Prostate gland (tissue), 2 donors: Measurements from ENCODE around the gene ZNF212. TPM values are rescaled to one million over a fixed set of nuclear protein-coding genes. Genes with fewer than 3 reads are reported as not detected.

Experiments
- DNase-seq: peaks from one replicate; pipeline ENCODE4 v3.0.0-alpha.2; 2019; ENCODE audit warnings: low spot score
- H3K27ac ChIP-seq, 2 donors: fragments of 200-600 bp; sonication (generic); 2 replicates each; pipeline ENCODE4 v1.5.1; 2017 to 2019
- H3K27me3 ChIP-seq: fragments of 200-600 bp; sonication (generic); replicated peaks from 2 replicates; pipeline ENCODE4 v1.5.1; 2019; ENCODE audit not compliant: insufficient read depth
- H3K36me3 ChIP-seq, 2 donors: fragments of 200-600 bp; sonication (generic); 1 replicate in 1 of 2; 2 replicates in 1 of 2; pipeline versions ENCODE4 v1.5.1 to v1.8.1; 2017 to 2019
- H3K4me1 ChIP-seq: fragments of 200-600 bp; sonication (generic); replicated peaks from 2 replicates; pipeline ENCODE4 v1.5.1; 2019
- H3K4me3 ChIP-seq, 2 donors: fragments of 200-600 bp; sonication (generic); 2 replicates each; pipeline ENCODE4 v1.5.1; 2017 to 2019
- H3K9me3 ChIP-seq: fragments of 200-600 bp; sonication (generic); 2 replicates; pipeline ENCODE4 v1.5.1; 2017
- POLR2A ChIP-seq: fragments of 450-650 bp; IDR thresholded peaks from one replicate; pipeline ENCODE4 v1.6.1; 2016; ENCODE audit warnings: antibody characterized with exemption, mild to moderate bottlenecking
- POLR2AphosphoS5 ChIP-seq: sonication (generic); formaldehyde crosslinking; IDR thresholded peaks from one replicate; pipeline ENCODE4 v1.6.1; 2017; ENCODE audit warnings: antibody characterized with exemption
- WGBS: methylation state at CpG from one replicate; pipeline ENCODE4 v1.1.5; 2018; 5-methylcytosine and 5-hydroxymethylcytosine counted together
- intact Hi-C: fragments of 100-400 bp; cut with DNase I; formaldehyde crosslinking; loops from one replicate; pipeline ENCODE4 v1.14.2; 2022
- total RNA-seq, 2 donors: library from RNA; depleted of rRNA; stranded (reverse); fragments of >200 nt; gene quantifications; one replicate each; pipeline ENCODE4 v1.1.0, GENCODE V29; 2016
- TF ChIP-seq, protein P1 (sequence below), 4 experiments: fragments of 200-600 bp in 2 of 4; fragments of 450-650 bp in 2 of 4; sonication (generic) in 2 of 4; IDR thresholded peaks; 1 replicate in 3 of 4; 2 replicates in 1 of 4; pipeline ENCODE4 v1.5.1; 2016 to 2019; ENCODE audit warnings: antibody characterized with exemption in 4 of 4, mild to moderate bottlenecking in 2 of 4, moderate library complexity in 2 of 4

The ZNF212 gene
- total RNA-seq, 2 donors from 2014 or later, result 8.9 to 15.9 TPM

GRCh38 chr7:149199234-149199995 is 40.0 kb upstream of the ZNF212 start:
- peaks cover 0 to 20% of the 10 kb centered on the region in 2 donors for H3K36me3 ChIP-seq
- intact Hi-C loops, result no loop called here
- peaks cover 12% of the 10 kb centered on the region for H3K4me1 ChIP-seq
- TF ChIP-seq POLR2A (no peak), POLR2AphosphoS5 (no peak)
- TF ChIP-seq, protein P1, sequence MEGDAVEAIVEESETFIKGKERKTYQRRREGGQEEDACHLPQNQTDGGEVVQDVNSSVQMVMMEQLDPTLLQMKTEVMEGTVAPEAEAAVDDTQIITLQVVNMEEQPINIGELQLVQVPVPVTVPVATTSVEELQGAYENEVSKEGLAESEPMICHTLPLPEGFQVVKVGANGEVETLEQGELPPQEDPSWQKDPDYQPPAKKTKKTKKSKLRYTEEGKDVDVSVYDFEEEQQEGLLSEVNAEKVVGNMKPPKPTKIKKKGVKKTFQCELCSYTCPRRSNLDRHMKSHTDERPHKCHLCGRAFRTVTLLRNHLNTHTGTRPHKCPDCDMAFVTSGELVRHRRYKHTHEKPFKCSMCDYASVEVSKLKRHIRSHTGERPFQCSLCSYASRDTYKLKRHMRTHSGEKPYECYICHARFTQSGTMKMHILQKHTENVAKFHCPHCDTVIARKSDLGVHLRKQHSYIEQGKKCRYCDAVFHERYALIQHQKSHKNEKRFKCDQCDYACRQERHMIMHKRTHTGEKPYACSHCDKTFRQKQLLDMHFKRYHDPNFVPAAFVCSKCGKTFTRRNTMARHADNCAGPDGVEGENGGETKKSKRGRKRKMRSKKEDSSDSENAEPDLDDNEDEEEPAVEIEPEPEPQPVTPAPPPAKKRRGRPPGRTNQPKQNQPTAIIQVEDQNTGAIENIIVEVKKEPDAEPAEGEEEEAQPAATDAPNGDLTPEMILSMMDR (IDR thresholded peaks at IDR 0.05), result no peak
- no peaks in the 10 kb centered on the region for H3K27me3 ChIP-seq
- no peak for DNase-seq
- H3K27ac ChIP-seq, result no peak overlapping the region
- H3K9me3 ChIP-seq, result no peaks in the 10 kb centered on the region
- H3K4me3 ChIP-seq, result no peak overlapping the region
- WGBS, result 89% methylated on average over 6 of the region's 6 CpGs

DNA sequence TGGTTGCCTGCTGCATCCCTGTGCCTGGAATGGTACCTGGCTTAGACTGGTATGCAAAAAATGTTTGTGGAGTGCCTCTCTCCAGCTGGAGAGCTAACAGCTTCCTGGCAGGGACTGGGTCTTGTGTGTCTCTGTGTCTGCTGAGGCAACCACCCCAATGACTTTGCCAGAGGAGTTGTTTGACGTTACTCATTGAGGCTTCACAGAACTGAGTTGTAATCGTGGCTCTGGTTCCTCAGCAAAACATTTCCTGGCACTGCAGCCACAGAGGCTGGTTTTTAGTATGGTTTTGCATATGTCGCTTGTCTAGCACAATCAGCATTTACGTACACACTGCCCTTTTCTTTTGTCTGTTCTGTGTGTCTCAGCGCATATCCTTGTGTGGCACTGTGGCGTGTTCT is 36.6 kb upstream of the ZNF212 start:
- Histone ChIP-seq H3K27ac (no peak overlapping the region), H3K4me1 (peaks cover 5% of the 10 kb centered on the region), H3K27me3 (no peaks in the 10 kb centered on the region), H3K9me3 (no peaks in the 10 kb centered on the region), H3K4me3 (no peak overlapping the region), H3K36me3 (peaks cover 8 to 32% of the 10 kb centered on the region in 2 donors)
- DNase-seq, result no peak
- intact Hi-C loops, result no loop called here
- TF ChIP-seq POLR2A, result no peak
- TF ChIP-seq, protein P1 (IDR thresholded peaks at IDR 0.05), result no peak
- 89% methylated on average over 6 of the region's 6 CpGs for WGBS

- Histone ChIP-seq H3K27ac (peak overlapping the region; percentile 37 to 39), H3K4me1 (peaks cover 4% of the 10 kb centered on the region), H3K27me3 (no peaks in the 10 kb centered on the region), H3K4me3 (no peak overlapping the region), H3K36me3 (peaks cover 17 to 24% of the 10 kb centered on the region in 2 donors), H3K9me3 (no peaks in the 10 kb centered on the region)
- DNase-seq, result peak; percentile 42
- intact Hi-C loops, result no loop called here
- TF ChIP-seq POLR2AphosphoS5 (peak; percentile 43), POLR2A (no peak)
- WGBS, result 49% methylated on average over 18 of the region's 18 CpGs
Measured at GRCh38 chr7:149205690-149206381, 33.6 kb upstream of the ZNF212 start.

- no peak for DNase-seq
- TF ChIP-seq POLR2AphosphoS5 (no peak), POLR2A (no peak)
- TF ChIP-seq, protein P1 (IDR thresholded peaks at IDR 0.05), result no peak
- H3K9me3 ChIP-seq, result no peaks in the 10 kb centered on the region
- peaks cover 19 to 29% of the 10 kb centered on the region in 2 donors for H3K36me3 ChIP-seq
- no peak overlapping the region for H3K27ac ChIP-seq
- H3K27me3 ChIP-seq, result no peaks in the 10 kb centered on the region
- peaks cover 4% of the 10 kb centered on the region for H3K4me1 ChIP-seq
- intact Hi-C loops, result no loop called here
- no peak overlapping the region for H3K4me3 ChIP-seq
- 90% methylated on average over 35 of the region's 35 CpGs for whole genome bisulfite sequencing
Measured at GRCh38 chr7:149207324-149208035, 32.0 kb upstream of the ZNF212 start.

DNA sequence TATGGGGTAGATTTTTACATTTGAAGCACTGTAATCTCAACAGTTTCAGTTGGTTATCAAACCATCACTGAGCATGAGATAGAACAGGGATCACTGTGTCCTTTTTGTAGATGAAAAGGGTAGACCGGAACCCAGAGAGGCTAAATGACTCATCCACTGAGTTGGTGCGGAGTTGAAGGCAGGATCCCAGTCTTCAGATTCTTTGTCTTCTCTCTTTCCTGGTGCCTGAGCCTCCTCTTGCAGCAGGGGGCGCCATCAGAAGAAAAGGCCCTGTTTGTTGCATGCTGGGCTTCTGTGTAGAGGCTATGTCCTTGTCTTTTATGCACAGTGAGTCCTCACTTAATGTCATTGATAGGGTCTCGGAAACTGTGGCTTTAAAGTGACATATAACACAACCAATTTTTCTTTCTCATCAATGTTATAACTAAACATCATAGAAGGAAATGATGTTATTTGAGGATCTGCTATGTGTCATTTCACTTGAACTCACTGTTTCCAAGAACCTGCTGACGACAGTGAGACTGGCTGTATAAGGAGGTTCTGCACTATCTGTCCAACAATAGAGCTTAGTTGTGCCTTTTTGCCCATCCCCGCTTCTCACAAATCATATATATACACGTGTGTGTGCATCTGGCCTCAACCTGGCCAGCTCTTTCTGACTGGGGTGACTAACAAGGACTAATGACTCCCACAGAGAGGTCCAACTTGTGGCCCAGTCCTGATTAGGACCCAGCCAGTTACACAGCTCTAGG is 29.8 kb upstream of the ZNF212 start:
- Histone ChIP-seq H3K27me3 (no peaks in the 10 kb centered on the region), H3K27ac (no peak overlapping the region), H3K4me3 (no peak overlapping the region), H3K4me1 (peaks cover 4% of the 10 kb centered on the region), H3K9me3 (no peaks in the 10 kb centered on the region), H3K36me3 (peaks cover 19 to 47% of the 10 kb centered on the region in 2 donors)
- TF ChIP-seq POLR2A (no peak), POLR2AphosphoS5 (no peak)
- TF ChIP-seq, protein P1 (IDR thresholded peaks at IDR 0.05), result peak in 1 of 4 experiments; percentile 34
- no peak for DNase-seq
- WGBS, result 70% methylated on average over 7 of the region's 7 CpGs
- intact Hi-C loops, result no loop called here
